KBM-7 (cell line): ENCODE results near the gene SNX10.
"Not testable (repeated sequence)": the region's sequence is repeated elsewhere in the genome, so short reads cannot be mapped to it uniquely, and the experiment has no call there.

ENCODE experiments used
- DNase-seq: peaks from one replicate; pipeline ENCODE4 v3.0.0-alpha.2; 2015
- in situ Hi-C: fragments of 300-500 bp; cut with MboI; formaldehyde crosslinking; loops from 2 replicates; pipeline ENCODE4 v1.14.3; 2020; ENCODE audit warnings: low sequenced_read_pairs, low pct_unique_long_range_greater_than_20kb, mixed read lengths

SNX10 gene, protein sequence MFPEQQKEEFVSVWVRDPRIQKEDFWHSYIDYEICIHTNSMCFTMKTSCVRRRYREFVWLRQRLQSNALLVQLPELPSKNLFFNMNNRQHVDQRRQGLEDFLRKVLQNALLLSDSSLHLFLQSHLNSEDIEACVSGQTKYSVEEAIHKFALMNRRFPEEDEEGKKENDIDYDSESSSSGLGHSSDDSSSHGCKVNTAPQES

GRCh38 chr7:26291699-26292538 lies at the start of gene SNX10:
Gene SNX10 (plus strand): TSS chr7:26291862. CDS start chr7:26346443, 54,581 bp downstream.
- peak; percentile 77 for DNase-seq
- in situ Hi-C loops, result no loop called here

DNA sequence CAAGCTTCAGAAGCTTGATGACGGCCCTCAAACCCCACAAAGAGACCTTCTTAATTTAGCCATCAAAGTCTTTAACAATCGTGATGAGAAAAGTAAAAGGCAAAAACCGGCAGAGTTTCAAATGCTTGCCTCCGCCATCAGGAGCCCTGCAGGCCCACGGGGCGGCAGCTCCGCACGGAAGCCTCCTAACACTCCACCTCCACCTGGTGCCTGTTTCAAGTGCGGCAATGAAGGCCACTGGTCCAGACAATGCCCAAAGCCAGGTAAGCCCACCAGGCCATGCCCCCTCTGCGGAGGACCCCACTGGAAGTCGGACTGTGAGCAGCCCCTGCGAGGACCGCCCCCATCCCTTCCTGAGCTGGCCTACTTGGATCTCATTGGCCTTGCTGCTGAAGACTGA lies 46.5 kb upstream of the SNX10 start:
- in situ Hi-C loops, result no loop called here
- no peak for DNase-seq

DNA sequence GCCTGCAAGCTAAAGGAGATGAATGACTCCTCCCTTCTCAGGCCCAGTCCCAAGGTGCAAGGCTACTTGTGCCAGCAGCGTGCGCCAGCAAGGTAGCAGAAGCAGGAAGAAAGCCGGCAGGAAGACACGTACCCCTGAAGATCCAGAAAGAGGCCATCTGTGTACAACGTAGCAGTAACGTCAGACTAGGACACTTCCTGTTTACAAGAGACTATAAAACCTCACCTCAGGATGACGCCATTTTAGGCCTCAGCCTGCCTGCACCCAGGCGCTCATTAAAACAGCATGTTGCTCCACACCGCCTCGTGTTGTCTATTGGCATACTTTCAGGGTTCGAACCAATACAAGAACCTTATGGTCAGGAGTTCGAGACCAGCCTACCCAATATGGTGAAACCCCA lies 41.4 kb upstream of the SNX10 start:
- in situ Hi-C loops, result no loop called here

GRCh38 chr7:26261866-26262265 lies 29.8 kb upstream of the SNX10 start:
- DNase-seq, in situ Hi-C loops: not testable (repeated sequence)

More for the DNA sequence above, 41.4 kb upstream of the SNX10 start:
- DNase-seq, result no peak

DNA sequence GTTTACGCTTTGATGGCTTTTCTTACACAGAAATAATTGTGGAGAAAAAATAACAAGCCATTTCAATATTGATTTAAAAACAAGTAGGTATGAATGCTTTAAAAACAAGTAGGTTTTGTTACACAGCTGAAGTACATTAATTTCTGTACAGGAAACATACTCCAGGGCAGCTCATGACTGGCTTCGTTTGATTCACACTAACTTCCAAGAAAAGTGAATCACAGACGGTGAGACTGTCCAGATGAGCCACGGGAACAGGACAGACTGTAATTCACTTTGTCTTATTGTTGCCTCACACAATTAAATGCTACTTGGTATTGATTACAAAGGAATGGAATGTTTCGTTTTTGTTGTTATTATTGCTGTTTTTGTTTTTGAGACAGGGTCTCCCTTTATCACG lies 26.6 kb upstream of the SNX10 start:
- in situ Hi-C loops, result no loop called here

DNA sequence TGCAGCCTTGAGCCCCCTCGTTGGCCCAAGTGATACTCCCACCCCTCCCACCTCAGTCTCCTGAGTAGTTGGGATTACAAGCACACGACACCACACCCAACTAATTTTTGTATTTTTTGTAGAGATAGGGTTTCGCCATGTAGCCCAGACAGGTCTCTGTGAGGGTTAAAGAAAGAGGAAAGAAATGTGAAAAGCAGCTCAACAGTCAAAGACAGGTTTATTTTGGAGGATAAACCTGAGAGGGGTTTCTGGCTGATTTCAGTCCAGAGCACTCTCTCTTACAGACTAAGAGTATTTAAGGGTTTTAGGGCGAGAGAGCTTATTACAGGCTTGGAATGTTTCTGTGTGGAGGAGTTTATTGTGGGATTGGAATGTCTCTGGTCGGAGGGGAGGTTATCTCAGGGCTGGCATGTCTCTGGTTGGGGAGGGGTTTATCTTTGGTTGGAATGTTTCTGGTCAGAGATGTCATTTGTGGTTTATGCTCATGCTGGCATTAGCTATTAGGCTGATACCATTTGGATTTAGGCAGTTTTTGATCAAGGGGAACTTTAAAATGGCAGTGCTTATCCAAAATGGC lies 26.1 kb upstream of the SNX10 start:
- DNase-seq, result no peak
- in situ Hi-C loops, result no loop called here

More for the DNA sequence above, 26.6 kb upstream of the SNX10 start:
- DNase-seq, result no peak

DNA sequence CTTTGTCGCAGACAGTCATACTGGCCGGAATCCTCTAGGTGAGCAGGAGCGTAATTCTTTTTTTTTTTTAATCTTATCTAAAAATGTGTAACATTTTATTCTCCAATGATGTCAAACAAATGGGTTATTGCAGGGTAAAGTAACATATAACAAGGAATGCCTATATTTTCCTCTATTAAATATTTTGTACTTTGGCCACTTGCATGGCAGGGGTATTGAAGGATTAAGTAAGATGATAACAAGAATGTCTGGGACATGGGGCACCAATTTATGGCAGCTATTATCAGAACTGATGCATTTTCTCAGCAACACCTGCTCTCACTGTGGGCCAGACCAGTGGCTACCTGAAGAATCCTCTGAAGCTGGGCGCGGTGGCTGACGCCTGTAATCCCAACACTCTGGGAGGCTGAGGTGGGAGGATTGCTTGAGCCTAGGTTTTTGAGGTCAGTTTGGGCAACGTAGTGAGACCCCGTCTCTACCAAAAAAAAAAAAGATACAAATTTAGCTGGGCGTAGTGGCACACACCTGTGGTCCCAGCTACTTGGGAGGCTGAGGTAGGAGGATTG lies 24.0 kb upstream of the SNX10 start:
- no peak for DNase-seq
- in situ Hi-C loops, result no loop called here

DNA sequence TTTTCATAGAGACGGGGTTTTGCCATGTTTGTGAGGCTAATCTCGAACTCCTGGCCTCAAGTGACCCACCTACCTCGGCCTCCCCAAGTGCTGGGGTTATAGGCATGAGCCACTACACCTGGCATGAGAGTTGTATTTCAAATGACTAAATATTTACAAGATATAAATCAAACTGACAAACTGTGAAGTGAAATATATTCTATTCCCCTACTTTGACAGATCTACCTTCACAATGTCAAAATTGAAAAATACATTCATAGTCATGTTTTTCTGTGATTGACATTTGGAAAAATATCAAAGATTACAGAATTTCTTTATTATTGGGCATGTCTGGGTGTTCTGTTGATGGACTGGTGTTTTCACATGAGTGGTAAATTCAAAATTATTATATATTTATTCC lies 16.4 kb upstream of the SNX10 start:
- no peak for DNase-seq
- in situ Hi-C loops, result no loop called here

GRCh38 chr7:26278770-26279169 lies 12.9 kb upstream of the SNX10 start:
- in situ Hi-C loops, result no loop called here
- peak; percentile 57 for DNase-seq

DNA sequence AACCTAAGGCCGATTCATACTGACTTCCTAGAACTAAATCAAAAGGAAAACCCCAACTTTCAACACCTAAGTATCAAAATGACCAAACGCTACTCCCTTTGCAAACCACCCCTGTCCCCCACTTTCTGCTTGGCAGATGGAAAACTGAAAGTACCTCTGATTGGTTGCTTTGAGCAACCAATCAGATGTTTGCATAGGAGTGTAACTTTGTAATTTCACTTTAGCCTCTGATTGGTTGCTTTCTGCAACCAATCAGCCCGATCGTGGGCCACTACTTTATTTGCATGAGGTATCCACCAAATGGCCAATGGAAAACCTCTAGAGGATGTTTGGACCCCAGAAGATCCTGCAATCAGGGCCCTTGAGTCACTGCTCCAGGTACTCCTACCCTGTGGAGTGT lies 12.3 kb upstream of the SNX10 start:
- in situ Hi-C loops, result no loop called here
- no peak for DNase-seq

GRCh38 chr7:26280097-26280496 lies 11.6 kb upstream of the SNX10 start:
- DNase-seq, result no peak
- in situ Hi-C loops, result no loop called here

- in situ Hi-C loops, result no loop called here
- no peak for DNase-seq
Measured at GRCh38 chr7:26280723-26281122, 10.9 kb upstream of the SNX10 start.

GRCh38 chr7:26284477-26284876 lies 7.2 kb upstream of the SNX10 start:
- in situ Hi-C loops, result no loop called here
- no peak for DNase-seq

DNA sequence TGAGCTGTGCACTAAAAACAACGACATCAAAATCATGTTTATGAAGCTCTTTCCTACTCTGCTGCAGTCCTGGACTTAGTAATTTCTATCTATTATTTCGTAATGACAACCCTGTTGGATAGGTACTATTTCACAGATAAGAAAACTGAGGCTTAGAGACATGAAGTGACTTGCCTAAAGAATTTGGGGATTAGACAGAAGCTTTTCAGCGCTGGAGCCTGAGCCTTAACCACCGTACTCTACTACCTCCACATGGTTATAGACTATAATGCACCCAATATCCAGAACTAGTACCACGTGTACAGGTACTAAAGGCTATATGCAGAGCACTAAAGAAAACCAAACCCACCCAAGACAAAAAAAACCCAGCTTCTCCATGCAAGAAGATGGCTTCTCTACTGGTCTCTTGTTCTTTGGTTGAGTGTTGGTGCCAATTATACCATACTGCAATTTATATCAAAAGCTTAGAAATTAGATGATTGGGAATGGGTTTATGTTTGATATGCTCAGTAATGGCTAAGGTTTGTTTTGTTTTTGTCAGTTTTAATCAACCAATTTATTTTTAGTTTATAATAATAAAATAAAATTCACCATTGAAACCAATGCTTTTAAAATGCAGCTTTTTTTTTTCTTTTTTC lies 6.5 kb upstream of the SNX10 start:
- in situ Hi-C loops, result no loop called here
- DNase-seq, result peak; percentile 68

DNA sequence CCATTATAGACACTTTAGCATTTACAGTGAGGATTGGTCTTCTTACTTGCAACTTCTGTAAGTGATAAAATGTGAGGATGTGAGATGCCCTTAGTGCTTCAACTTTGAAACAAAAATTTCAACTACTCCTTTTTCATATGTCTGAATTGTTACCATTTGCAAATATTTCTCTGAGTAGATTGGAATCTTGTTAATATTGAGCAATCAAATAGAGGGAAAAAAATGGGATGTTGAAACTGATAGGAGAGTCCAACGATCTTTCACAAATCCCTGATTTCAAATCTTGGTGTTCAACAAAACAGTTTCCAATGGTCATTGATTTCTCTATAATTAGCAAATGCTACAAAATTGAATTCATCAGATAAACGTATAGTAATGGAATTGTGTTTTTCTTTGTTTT lies 5.5 kb upstream of the SNX10 start:
- DNase-seq, result no peak
- in situ Hi-C loops, result no loop called here

DNA sequence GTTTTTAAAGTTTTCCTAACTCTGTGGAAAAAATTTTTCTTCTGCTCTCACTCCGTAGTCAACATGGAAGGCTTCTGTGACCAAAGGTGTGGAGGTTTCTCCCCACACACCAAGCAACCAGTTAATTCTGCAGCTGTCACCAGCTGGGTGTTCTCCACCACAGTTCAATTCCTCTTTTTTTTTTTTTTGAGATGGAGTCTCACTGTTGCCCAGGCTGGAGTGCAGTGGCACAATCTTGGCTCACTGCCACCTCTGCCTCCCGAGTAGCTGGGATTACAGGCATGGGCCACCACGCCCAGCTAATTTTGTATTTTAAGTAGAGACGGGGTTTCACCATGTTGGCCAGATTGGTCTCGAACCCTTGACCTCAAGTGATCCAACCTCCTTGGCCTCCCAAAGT lies 3.5 kb upstream of the SNX10 start:
- in situ Hi-C loops, DNase-seq: not testable (repeated sequence)

DNA sequence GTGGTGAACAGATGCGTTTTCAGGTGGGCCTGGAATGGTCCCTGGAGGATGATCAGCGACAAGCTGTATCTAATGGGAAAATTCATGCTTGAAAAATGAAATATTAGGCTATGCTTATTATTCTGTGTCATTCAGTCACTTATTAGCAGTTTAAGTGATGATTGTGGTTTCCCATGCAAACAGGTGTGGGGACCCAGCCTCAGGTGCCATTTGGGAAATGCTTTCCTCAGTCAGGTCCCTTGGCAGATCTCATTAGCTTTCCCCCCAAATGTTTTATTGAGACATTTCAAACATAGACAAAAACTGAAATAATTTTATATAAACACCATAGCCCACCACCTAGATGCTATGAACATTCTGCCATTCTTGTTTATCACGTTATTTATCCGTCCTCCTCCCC lies 411 bp upstream of the SNX10 start:
- in situ Hi-C loops, result no loop called here

GRCh38 chr7:26292768-26293560 lies 1.3 kb downstream of the SNX10 start:
- no peak for DNase-seq
- in situ Hi-C loops, result no loop called here

More for the DNA sequence above, 411 bp upstream of the SNX10 start:
- DNase-seq, result no peak
